Nephron (organoid): ENCODE results near the gene NFIC.

Experiments used
- H3K27ac Mint-ChIP-seq, 3 experiments: 2 replicates each; pipeline ENCODE4 v1.8.0; 2020; ENCODE audit warnings: mixed read lengths in 3 of 3, mild to moderate bottlenecking in 2 of 3, moderate library complexity in 1 of 3
- H3K27me3 Mint-ChIP-seq: 2 replicates; pipeline ENCODE4 v1.8.0; 2021; ENCODE audit warnings: low read depth, mild to moderate bottlenecking, moderate library complexity, mixed read lengths
- H3K36me3 Mint-ChIP-seq: 2 replicates; pipeline ENCODE4 v1.8.0; 2020; ENCODE audit warnings: low read depth, mixed read lengths
- H3K4me1 Mint-ChIP-seq: 2 replicates; pipeline ENCODE4 v1.8.0; 2020; ENCODE audit warnings: mixed read lengths
- H3K4me3 Mint-ChIP-seq, 3 experiments: 2 replicates each; pipeline ENCODE4 v1.8.0; 2020; ENCODE audit warnings: mild to moderate bottlenecking in 3 of 3, mixed read lengths in 3 of 3, moderate library complexity in 2 of 3
- H3K9me3 Mint-ChIP-seq: 2 replicates; pipeline ENCODE4 v1.8.0; 2020; ENCODE audit warnings: mixed read lengths
- TF ChIP-seq, protein P1 (sequence below), 3 experiments: fragments of 200-600 bp; sonication (generic); IDR thresholded peaks; one replicate each; pipeline ENCODE4 v1.5.0; 2021; ENCODE audit warnings: antibody characterized with exemption in 3 of 3; ENCODE audit not compliant: unreplicated experiment in 3 of 3

The NFIC gene

DNA sequence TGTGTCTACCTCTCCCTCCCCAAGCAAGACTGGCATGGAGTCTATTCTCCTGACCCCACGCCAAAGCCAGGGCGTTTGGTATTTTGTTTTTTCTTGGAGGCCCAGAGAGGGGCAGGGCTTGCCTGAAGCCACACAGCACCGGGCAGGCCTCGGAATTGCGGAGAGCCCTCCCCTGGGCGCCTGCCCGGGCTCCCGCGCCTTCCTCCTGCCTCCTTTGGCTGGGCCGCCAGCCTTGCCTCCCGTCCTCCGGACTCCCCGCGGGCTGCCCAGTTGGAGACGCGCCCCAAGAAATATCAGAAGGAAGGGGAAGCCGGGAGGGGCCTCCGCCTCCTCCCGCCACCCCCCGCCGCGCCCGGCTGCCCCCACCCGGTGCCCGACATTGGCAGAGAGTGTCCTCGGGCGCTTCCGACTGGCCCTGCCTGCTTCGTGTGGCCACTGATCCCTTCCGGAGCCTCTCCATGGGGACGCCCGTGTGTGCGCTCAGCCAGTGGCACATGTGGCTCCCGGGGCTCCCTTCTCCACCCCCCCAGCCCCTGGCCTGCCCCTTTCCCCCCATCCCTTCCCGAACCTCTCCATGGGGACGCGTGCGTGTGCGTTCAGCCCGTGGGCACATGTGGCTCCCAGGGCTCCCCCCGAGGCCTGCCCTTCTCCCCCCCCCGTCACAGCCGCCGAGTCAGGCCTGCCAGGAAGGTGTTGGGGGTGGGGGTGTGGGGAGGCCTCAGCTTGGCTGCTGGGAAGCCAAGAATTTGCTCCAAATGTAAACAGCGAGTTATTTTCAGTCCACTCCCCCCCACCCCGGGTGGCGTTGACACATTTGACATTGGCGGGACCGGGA, 37.3 kb downstream of the NFIC start:
- Mint-ChIP-seq H3K4me3 (peak overlapping the region in 2 of 3 experiments; percentile 38 to 68), H3K36me3 (peaks cover 9% of the 10 kb centered on the region), H3K4me1 (peaks cover 24% of the 10 kb centered on the region), H3K9me3 (no peaks in the 10 kb centered on the region), H3K27me3 (no peaks in the 10 kb centered on the region), H3K27ac (peak overlapping the region in 2 of 3 experiments; percentile 91 to 94)
- TF ChIP-seq, protein P1, sequence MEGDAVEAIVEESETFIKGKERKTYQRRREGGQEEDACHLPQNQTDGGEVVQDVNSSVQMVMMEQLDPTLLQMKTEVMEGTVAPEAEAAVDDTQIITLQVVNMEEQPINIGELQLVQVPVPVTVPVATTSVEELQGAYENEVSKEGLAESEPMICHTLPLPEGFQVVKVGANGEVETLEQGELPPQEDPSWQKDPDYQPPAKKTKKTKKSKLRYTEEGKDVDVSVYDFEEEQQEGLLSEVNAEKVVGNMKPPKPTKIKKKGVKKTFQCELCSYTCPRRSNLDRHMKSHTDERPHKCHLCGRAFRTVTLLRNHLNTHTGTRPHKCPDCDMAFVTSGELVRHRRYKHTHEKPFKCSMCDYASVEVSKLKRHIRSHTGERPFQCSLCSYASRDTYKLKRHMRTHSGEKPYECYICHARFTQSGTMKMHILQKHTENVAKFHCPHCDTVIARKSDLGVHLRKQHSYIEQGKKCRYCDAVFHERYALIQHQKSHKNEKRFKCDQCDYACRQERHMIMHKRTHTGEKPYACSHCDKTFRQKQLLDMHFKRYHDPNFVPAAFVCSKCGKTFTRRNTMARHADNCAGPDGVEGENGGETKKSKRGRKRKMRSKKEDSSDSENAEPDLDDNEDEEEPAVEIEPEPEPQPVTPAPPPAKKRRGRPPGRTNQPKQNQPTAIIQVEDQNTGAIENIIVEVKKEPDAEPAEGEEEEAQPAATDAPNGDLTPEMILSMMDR (IDR thresholded peaks at IDR 0.05; ENCODE audit: unreplicated experiment in 3 of 3): no peak

DNA sequence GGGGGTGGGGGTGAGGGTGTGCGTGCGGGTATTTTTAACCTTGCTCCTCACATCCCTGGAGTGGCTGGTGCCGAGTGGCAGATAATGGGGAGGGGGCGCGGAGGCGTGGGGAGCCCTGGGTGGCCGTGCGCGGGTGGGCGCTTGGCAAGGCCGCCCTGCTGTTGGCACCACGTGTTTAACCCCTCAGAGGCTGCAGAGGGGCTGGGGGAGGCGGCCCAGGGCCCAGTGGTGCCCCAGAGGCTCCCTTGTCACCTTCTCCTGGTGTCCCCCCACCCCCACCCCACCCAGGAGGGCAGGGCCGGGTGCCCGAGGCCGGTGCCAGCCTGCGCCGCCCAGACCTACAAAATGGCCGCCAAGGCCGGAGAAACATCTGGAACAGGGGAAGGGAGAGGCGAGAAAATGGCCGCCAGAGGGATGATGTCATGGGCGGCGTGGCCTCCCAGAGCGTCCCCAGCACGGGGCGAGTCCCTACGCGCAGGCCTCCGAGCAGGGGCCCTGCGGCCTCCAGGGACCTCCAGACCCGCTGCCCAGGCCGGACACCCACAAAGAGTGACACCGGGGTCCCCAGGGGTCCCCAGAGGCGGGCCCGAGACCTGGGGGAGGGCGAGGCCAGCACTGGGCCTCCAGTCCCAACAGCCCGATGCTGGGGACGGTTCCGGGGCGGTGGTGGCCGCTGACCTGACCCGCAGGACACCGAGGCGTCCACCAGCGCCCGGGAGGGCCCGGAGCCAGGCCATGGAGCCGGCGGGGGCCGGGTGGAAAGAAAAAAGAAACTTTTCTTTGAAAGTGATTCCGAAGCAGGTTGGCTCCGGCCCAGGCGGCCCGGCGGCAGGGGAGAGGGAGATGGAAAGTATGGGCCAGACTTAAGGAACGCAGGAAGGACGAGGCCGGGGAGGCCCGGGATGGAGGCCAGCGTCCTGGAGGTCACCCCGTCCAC, 38.2 kb downstream of the NFIC start:
- TF ChIP-seq, protein P1 (IDR thresholded peaks at IDR 0.05; ENCODE audit: unreplicated experiment in 3 of 3): no peak
- Mint-ChIP-seq H3K36me3 (peaks cover 9% of the 10 kb centered on the region), H3K27me3 (no peaks in the 10 kb centered on the region), H3K9me3 (no peaks in the 10 kb centered on the region), H3K27ac (peak overlapping the region in 2 of 3 experiments; percentile 91 to 94), H3K4me1 (peaks cover 27% of the 10 kb centered on the region), H3K4me3 (peak overlapping the region in 2 of 3 experiments; percentile 38 to 68)

- TF ChIP-seq, protein P1 (IDR thresholded peaks at IDR 0.05; ENCODE audit: unreplicated experiment in 3 of 3): no peak
- H3K4me3 Mint-ChIP-seq: peak overlapping the region in 2 of 3 experiments; percentile 54 to 62
- H3K9me3 Mint-ChIP-seq: no peaks in the 10 kb centered on the region
- H3K27me3 Mint-ChIP-seq: no peaks in the 10 kb centered on the region
- H3K36me3 Mint-ChIP-seq: peaks cover 9% of the 10 kb centered on the region
- H3K27ac Mint-ChIP-seq: peak overlapping the region; percentile 42 to 94 (median 91)
- peaks cover 27% of the 10 kb centered on the region for H3K4me1 Mint-ChIP-seq
Observed at GRCh38 chr19:3405261-3405653, 38.9 kb downstream of the NFIC start.

DNA sequence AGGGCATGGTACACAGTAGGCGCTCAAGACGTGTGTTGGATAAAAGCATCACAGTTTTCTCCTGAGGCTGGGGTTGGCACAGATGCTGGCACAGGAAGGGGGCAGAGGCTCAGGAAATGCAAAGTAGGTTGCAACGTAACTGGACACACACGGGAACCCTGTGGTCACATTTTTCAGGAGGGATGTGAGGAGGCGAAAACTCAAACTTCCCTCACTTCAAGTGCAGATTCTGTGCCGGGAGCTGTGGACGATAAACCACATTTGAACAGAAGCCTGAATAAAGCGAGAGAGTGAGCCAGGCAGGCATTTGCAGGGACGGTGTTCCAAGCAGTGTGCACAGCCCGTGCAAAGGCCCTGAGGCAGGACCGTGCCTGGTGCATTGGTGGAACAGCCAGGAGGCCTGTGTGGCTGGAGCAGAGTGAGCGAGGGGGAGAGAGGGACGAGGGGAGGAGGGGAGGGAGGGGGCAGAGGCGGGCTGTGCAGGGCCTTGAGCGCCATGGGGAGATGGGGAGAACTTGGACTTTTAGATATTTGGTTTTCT, 40.3 kb downstream of the NFIC start:
- Mint-ChIP-seq H3K9me3 (no peaks in the 10 kb centered on the region), H3K27me3 (no peaks in the 10 kb centered on the region), H3K4me1 (peaks cover 28% of the 10 kb centered on the region), H3K4me3 (peak overlapping the region in 1 of 3 experiments; percentile 32), H3K27ac (peak overlapping the region; percentile 38 to 94 (median 44)), H3K36me3 (peaks cover 6% of the 10 kb centered on the region)
- TF ChIP-seq, protein P1 (IDR thresholded peaks at IDR 0.05; ENCODE audit: unreplicated experiment in 3 of 3): no peak

DNA sequence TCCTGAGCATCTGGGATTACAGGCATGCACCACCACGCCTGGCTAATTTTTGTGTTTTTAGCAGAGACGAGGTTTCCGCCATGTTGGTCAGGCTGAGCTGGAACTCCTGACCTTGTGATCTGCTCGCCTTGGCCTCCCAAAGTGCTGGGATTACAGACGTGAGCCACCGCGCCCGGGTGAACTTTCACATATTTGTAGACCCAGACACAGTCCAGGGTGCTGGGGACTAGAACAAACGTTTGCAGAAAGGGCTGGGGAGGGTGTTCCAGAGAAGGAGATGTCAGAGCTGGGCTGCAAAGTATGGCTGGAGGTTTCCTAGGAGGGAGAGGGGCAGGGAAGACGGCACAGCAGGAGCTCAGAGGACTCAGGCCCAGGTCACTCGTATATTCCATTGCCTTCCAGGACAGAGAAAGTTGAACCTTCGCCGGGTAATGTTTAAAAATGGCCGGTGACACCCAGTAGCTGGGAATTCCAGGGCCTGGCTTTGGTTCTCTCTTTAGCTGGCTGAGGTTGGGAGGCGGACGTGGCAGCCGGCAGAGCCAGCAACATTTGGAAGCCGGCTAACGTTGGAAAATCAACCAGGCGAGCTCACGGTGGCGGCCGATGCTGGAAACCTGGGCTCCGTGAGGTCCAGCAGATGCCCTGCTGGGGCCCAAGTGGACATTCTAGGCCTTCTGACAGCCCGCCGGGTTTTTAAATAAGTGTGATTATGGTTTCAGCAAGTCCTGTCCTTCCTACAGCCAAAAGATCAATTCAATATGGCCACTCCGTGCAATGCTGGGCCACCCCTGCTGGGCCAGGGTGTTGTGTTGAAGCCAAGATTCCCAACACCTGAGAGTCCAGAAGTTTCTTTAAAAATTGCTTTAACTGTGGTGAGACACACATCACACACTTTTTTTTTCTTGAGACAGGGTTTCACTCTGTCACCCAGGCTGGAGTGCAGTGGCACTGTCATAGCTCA, 41.5 kb downstream of the NFIC start:
- Mint-ChIP-seq H3K27me3 (no peaks in the 10 kb centered on the region), H3K9me3 (no peaks in the 10 kb centered on the region), H3K36me3 (no peaks in the 10 kb centered on the region), H3K4me3 (peak overlapping the region in 2 of 3 experiments; percentile 6 to 16), H3K27ac (peak overlapping the region; percentile 75 to 97 (median 94)), H3K4me1 (peaks cover 25% of the 10 kb centered on the region)
- TF ChIP-seq, protein P1 (IDR thresholded peaks at IDR 0.05; ENCODE audit: unreplicated experiment in 3 of 3): no peak
